ENCODE measurements around the gene NALCN. TPM values are rescaled to one million over a fixed set of nuclear protein-coding genes. Genes with fewer than 3 reads are reported as not detected.
A peak's percentile ranks its signal among the peaks of the same experiment; 100 is the strongest.

The NALCN gene
- total and polyA plus RNA-seq, 9 donors, result 0.17 to 21.6 (median 1.4) TPM

GRCh38 chr13:101332583-101332982 lies 83.7 kb downstream of the NALCN start:
- no peak for TF ChIP-seq CTCF (IDR thresholded peaks at IDR 0.05)
- no peak for TF ChIP-seq POLR2A (IDR thresholded peaks at IDR 0.05)
- TF ChIP-seq EP300 (IDR thresholded peaks at IDR 0.05), result no peak

GRCh38 chr13:101331731-101332130 lies 84.6 kb downstream of the NALCN start:
- no peak overlapping the region for H3K27ac ChIP-seq
- H3K27me3 ChIP-seq, result no peaks in the 10 kb centered on the region
- H3K4me1 ChIP-seq (ENCODE audit: insufficient read depth), result no peaks in the 10 kb centered on the region
- H3K36me3 ChIP-seq, result no peaks in the 10 kb centered on the region
- intact Hi-C loops (cut with DNase I), result loop anchor here in 1 of 4 donors (1.0 kb wide), 1 partner anchor 28 kb away; no protein-coding TSS in a partner anchor
- 91 to 94% (median 92%) methylated on average over 2 of the region's 2 CpGs for WGBS, 3 donors
- TF ChIP-seq POLR2A (IDR thresholded peaks at IDR 0.05) (no peak), CTCF (IDR thresholded peaks at IDR 0.05) (no peak), EP300 (IDR thresholded peaks at IDR 0.05) (no peak)
- no peak overlapping the region for H3K4me3 ChIP-seq
- no peaks in the 10 kb centered on the region for H3K9me3 ChIP-seq
- DNase-seq, result no peak

More at GRCh38 chr13:101332583-101332982, 83.7 kb downstream of the NALCN start:
- 79 to 86% (median 81%) methylated on average over 5 of the region's 5 CpGs for WGBS, 3 donors
- Histone ChIP-seq H3K36me3 (no peaks in the 10 kb centered on the region), H3K9me3 (no peaks in the 10 kb centered on the region), H3K4me1 (ENCODE audit: insufficient read depth) (no peaks in the 10 kb centered on the region), H3K4me3 (no peak overlapping the region), H3K27me3 (no peaks in the 10 kb centered on the region), H3K27ac (no peak overlapping the region)
- DNase-seq, result no peak
- intact Hi-C loops (cut with DNase I), result loop anchor here in 1 of 4 donors (1.0 kb wide), 1 partner anchor 27 kb away; no protein-coding TSS in a partner anchor

- H3K4me1 ChIP-seq (ENCODE audit: insufficient read depth), result no peaks in the 10 kb centered on the region
- H3K9me3 ChIP-seq, result no peaks in the 10 kb centered on the region
- TF ChIP-seq EP300 (IDR thresholded peaks at IDR 0.05) (no peak), CTCF (IDR thresholded peaks at IDR 0.05) (no peak), POLR2A (IDR thresholded peaks at IDR 0.05) (no peak)
- H3K36me3 ChIP-seq, result no peaks in the 10 kb centered on the region
- no peak for DNase-seq
- intact Hi-C loops (cut with DNase I), result no loop called here
- no peak overlapping the region for H3K4me3 ChIP-seq
- H3K27ac ChIP-seq, result no peak overlapping the region
- WGBS, 3 donors, result 14 to 27% (median 14%) methylated on average over 3 of the region's 3 CpGs
- no peaks in the 10 kb centered on the region for H3K27me3 ChIP-seq
These were observed 88.4 kb downstream of the NALCN start for GRCh38 chr13:101327871-101328270.

GRCh38 chr13:101326710-101327109 lies 89.6 kb downstream of the NALCN start:
- Histone ChIP-seq H3K9me3 (no peaks in the 10 kb centered on the region), H3K27me3 (no peaks in the 10 kb centered on the region), H3K36me3 (no peaks in the 10 kb centered on the region), H3K4me1 (ENCODE audit: insufficient read depth) (no peaks in the 10 kb centered on the region), H3K27ac (no peak overlapping the region), H3K4me3 (no peak overlapping the region)
- TF ChIP-seq POLR2A (IDR thresholded peaks at IDR 0.05) (no peak), CTCF (IDR thresholded peaks at IDR 0.05) (no peak), EP300 (IDR thresholded peaks at IDR 0.05) (no peak)
- 29 to 46% (median 39%) methylated on average over 4 of the region's 4 CpGs for WGBS, 3 donors
- intact Hi-C loops (cut with DNase I), result no loop called here
- peak in 1 of 5 donors; percentile 43 for DNase-seq

Data from ovary (tissue), 9 donors.